CD4-positive, alpha-beta T cell treated with Interleukin-10 for 1 hour (primary cell): ENCODE data around the gene CST9.
"Not testable (repeated sequence)": the region's sequence is repeated elsewhere in the genome, so short reads cannot be mapped to it uniquely, and the experiment has no call there.

Experiments used
- DNase-seq: peaks from one replicate; pipeline ENCODE4 v3.0.0-alpha.2; 2020

CST9 gene

DNA sequence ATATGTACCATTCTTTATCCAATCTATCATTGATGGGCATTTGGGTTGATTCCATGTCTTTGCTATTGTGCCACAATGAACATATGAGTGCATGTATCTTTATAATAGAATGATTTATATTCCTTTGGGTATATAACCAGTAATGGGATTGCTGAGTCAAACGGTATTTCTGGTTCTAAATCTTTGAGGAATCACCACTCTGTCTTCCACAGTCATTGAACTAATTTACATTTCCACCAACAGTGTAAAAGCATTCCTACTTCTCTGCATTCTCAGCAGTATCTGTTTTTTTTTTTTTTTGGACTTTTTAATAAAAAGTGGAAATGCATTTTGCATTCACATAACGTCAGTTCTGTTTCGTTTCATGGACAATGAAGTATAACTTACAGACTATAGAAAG is 16.7 kb upstream of the CST9 start:
- not testable (repeated sequence) for DNase-seq

DNA sequence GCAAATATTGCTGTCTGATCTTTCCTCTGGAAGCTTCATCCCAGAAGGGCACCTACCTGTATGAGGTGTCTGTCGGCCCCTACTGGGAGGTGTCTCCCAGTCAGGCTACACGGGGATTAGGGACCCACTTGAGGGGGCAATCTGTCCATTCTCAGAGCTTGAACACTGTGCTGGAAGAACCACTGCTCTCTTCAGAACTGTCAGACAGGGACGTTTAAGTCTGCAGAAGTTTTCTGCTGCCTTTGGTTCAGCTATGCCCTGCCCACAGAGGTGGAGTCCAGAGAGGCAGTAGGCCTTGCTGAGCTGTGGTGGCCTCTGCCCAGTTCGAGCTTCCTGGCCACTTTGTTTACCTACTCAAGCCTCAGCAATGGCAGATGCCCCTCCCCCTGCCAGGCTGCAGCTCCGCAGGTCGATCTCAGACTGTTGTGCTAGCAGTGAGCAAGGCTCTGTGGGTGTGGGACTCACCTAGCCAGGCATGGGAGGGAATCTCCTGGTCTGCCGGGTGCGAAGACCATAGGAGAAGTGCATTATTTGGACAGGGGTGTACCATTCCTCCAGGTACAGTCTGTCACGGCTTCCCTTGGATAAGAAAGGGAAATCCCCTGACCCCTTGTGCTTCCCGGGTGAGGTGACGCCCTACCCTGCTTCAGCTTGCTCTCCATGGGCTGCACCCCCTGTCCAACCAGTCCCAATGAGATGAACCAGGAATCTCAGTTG is 15.1 kb upstream of the CST9 start:
- not testable (repeated sequence) for DNase-seq

DNA sequence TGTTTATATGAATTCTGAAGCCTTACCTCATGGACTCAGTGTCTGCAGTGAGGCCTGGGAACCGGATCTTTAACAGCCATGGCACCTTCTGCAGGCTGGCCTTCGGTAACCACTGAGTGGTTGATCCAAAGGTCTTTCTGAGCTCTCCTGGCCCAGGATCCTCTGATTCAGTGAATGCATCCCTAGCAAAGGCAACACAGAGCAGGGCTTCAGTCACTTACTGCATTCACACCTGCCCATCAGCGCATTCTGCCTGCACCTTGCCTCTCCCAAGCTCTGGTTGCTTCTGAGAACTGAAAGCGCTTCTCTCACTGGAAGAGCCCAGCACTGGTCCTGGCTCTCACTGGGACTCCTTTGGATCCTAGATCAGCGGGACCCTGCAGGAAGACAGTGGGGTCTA is 8.4 kb upstream of the CST9 start:
- no peak for DNase-seq

DNA sequence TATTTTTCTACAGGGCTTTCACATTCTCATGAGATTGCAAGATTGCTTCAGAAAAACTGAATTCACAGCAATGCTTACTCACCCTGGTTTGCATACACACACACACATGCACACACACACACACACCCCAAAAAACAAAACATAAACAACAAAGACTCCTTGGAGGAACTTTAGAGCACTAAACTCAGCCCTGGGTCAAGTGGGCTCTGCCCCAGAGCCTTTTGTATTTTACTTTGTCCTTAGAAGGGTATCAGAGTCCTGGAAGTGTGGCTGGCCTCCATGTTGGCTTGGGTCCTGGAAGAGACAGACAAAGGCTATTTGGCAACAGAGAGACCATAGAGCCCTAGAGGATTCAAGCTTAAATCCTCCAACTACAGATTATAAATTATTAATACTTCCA is 8.0 kb upstream of the CST9 start:
- DNase-seq, result no peak

DNA sequence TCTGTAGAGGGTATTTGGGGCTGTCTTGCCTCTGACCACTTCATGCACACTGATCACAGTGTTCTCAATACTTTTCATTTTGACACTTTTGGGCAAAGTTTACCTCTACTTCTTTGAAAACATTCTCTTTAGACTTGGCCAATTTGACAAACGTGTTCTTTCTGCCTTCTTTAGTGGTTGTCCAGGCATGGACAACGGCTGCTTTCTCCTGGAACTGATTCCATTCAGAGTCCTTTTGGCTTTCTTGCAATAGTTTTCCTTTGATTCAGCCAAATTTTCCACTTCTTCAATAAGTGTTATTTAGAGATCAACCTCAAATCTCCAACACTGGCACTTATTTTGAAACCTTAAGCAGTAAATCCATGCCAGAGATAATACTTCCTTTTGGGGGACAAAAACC is 6.7 kb upstream of the CST9 start:
- DNase-seq, result no peak

DNA sequence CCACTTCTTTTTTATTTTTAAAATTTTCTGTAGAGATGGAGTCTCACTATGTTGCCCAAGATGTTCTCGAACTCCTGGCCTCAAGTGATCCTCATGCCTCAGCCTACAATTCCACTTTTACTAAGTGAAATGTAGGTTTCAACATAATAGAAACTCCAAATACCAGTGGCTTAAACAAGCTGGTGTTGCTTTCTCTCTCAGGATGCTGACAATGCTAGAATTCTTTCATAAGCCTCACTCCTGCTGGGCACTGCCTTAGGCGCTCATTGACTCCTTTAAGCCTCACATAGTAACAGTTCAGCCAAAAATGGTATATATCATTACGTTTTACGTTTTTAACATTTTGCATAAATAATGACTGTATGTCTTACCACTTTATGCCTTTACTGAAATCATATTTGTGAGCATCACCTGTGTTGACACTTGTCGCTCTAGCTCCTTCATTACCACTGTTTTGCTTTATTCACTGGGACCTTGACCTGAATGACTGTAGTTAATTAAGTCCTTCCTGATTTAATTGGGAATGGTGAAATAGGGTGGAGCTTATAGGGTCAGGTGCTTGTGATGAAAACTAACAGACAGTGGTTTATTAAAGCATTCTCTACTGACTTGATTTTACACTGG is 3.9 kb upstream of the CST9 start:
- no peak for DNase-seq

DNA sequence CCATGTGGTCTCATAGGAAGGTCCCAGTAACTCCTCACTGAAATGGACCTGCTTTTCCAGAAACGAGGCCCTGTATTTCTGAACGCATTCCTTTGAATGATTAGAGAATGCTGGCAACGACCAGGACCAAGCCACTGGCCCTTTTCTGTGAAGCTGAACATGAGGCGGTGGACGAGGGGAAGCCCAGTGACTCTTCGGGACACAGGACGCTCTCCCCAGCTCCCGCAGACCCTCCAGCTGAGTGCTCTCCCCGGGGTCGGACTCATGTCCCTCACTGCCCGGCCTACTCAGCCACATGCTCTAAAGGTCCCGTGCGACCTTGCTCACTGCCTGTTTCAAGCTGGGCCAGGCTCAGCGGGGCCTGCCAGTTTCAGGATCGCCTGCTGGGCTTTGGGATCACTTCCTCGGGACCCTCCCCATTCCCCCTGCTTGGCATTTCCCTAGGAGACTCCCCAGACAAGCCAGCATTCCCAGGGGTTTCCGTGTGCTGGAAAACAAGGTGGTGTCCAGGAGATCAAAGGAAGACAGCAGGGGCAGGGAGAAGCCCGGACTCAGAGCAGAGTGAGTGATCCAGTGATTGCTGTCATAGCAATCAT is 2.6 kb upstream of the CST9 start:
- no peak for DNase-seq

DNA sequence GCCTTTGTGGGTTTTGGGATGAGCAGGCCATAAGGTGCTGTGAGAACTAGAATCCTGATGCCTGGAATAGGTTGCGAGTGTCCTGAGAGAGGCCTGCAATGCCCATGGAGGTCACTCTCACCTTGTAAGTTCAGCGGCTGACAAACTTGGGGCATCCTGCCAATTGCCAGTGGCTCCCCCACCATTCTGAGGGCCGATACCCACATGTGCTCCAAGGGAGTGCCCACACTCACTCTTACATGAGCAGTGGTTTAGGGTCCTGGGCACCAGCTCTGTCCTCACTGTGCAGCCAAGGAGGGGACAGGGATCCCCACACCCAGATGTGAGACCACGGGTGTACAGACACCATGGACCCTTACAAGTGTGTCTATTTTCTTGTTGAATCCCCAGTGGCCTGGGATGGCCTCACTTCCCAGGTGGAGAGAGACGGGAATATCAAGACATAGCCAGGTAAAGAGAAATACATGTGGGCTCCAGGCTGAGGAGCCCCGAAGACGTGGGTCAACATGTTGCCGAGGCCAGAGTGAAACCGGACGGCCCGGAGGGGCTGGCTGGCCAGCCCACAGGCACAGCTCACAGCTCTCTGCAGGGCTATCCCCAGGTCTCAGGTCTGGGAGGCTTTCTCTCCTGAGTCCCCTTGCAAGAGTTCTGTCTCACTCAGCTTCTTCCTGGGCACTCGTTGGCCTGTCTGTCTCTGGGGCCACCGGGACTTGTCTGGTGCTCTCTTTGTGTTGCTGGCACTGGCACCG is 2.0 kb upstream of the CST9 start:
- no peak for DNase-seq

DNA sequence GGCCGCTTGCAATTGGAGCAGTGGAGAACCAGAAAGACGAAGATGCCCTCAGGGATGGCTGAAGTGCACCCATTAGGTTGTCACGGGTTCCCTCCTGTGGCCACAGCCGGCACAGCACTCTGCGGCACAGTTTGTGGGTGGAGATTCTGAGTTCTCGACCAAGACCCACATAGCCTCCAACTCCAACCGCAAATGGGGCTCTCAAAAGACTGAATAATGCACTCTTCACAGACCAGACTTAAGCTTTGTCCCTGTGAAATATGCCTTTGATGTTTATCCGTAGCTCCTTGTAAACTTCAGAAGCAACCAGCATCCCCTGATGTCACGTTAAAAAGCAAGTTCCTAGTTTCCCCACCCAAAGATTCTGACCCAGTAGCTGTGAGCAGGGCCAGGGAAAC is 934 bp upstream of the CST9 start:
- DNase-seq, result peak; percentile 70

DNA sequence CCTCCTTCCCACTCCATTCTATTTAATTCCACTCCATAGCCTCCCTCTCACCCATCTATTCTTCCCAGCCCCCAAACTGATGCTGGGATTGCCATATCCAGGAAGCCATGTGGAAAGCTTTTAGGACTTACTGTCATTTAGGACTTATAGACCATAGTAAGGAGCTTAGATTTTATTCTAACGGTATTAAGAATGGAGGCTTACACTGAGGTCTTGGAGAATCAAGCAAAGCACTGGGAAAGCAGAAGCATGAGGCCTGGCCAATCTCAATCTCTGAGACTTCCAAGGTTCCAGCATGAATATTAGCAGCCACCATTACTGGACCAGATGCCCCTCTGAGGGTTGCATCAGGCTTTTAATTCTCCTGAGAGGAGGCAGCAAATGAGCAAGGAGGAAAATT is 1.4 kb downstream of the CST9 start:
- DNase-seq, result no peak

DNA sequence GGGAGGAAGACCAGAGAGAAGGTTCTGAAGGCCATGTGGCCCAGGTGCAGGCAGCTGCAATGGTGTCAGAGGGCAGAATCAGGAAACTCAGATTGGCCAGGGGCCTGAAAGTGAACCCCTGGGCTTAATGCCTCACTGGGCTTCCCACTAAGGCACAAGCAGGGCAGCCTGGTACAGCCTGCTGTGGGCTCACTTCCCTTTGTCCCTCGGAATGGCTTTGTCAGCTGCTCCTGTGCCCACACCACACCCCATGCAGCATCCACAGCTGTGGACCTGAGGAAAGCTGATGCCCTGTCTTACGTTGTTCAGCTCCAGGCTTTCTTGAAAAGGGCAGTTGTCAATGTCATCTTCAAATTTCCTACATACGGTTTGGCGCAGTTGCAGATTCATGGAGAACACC is 2.4 kb downstream of the CST9 start:
- DNase-seq, result no peak

DNA sequence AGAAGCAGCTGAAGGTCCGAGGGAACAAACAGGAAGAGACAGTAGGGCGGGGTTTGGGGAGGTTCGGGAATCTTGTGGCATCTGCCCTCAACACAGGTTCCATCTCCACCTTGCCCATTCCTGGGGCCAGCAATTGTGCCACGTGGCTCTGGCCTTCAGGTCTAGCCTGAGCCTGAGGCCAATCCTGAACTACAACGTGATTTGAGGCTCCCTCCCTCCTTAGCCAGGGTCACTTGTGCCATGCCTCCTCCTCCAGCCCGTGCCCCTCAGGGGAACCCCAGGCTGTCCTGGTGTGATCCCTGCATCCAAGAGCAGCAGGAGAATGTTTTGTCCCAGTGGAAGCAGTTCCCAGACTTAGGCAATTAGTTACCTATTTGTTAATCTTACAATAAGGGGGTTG is 3.0 kb downstream of the CST9 start:
- no peak for DNase-seq

DNA sequence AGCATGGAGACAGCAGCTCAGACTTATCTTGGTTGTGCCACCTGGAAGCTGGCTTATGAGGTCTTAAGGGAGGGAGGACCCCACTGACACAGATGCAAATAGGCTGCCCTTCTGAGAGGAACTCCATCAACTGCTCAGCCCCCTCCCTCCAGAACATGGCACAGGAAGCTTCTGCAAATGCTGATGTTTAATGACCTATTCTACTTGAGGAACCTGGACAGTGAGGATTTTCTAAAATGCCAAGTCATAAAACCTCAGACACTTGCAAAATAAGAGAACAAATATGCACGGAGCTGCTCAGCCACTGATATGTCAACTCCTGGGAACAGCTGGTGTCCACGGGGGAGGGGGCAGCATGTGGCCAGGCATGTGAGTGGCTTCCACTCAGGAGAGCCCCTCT is 3.5 kb downstream of the CST9 start:
- DNase-seq, result no peak

DNA sequence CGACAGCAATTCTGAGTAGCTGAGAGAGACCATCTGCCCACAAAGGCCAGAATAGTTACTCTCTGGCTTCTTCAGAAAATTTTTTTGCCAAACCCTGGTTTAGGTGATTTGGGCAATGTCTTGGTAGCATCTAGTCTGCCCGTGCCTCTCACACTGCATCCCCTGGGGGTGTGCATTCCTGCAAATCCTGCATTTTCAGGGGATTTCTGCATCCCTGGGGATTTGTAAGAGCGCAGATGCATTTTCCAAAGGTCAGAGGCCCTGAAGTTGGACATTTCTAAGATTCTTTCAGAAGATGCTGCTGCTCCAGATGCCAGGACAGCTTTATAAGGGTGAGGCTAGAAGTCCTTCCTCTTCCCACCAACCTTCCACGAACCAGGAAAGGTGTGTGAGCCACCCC is 4.0 kb downstream of the CST9 start:
- DNase-seq, result no peak

DNA sequence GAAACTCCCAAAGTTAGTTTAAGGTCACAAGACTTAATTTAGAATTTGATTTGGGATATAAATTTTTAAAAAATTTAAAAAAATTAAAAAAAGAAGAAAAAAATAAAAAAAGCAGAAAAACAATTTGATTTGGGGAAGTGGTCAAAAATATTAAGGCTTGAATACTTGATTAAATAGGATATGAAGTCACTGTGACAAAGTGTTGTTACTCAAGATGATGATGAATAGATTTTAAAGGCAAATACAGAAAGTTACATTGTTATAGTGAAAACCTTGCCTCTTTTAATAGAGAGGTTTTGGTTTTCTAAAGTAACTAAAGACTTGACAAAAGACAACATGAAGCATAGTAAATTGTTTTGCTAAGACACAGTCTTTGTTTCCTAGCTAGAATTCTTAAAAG is 7.2 kb downstream of the CST9 start:
- DNase-seq, result no peak

DNA sequence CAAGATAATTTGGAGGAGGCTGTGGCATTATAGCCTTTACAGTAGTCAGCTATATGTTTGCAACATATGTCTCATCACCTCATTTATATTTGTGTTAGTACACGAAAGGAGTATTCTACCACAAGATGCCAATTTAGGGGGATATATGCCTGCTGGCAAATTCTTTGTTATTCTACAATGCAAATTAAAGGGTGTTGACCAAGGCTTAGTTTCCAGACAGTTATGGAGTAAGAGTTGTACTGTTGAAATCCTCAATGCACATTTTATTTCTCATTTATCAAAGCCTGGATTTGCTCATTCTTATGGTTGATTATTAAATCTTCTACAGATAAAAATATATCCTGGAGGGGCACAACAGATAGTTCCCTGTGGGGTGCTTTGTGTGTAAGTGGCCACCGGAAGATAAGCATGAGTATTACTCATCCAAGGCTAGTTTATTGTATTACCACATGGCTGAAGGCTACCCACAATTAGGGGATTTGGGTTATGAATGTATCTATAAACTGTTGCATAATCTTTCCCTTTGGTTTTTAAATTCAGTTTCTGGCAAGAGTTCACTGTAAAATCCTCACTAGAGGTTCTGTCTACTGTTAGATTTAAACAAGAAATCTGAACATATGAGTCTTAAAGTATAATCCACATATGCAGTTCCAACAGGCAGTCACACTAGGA is 9.0 kb downstream of the CST9 start:
- DNase-seq, result no peak

DNA sequence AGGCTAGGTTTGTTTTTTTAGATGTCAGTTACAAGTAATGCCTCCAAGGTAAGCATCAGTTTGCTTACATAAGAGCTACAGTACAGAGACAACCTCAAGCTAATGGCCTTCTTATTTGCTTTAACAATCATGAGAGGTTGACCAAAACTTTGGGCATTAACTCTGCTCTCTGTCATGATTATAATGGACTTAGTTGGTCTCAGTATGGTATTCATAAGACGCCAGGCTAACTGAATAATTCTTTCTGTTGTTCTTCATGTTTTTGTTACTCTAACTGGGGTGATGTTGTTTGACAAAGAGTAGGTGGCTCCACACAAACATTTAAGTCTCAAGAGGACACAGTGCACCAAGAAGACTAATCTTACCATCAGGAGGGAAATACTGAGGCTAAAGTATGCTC is 9.8 kb downstream of the CST9 start:
- DNase-seq, result no peak

DNA sequence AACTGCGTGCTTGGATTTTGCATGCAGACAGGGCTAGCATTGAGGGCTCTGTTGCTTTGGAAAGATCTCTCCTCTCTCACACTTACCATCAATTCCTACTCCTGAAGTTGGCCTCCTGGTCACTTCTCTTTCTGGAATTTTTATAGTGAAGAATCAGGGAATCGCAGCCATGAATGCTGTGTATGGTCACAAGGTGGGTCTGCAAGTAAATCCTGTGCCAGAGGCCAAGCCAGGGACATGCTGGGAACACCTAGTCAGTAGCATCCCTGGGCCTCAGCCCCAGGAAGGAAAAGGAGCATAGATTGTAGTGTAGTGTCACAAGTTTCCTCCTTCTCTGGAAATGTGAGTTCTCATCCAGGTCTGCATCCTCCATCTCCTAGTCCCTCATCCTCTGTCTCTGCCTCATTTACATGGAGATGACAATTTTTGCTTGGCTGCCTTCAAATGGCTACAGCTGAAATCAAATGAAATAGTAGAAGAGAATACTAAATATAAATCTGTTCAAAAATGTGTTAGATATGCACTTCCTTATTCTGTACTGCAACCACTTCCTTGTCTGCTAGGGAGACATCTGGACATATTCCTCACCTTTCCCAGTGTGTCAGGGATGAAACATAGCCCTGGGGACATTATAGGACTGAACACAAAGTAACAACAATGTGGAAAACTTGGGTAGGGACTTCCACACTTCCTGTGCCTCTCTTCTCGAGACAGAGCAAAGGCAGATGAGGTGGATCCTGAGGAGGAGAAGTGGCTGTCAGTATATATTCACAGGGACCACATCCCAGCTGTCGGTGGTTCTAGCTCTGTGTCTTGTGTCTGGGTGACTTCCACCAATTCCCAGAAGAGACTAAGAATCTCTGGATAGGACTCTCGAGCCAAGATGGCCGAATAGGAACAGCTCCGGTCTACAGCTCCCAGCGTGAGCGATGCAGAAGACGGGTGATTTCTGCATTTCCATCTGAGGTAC is 17.0 kb downstream of the CST9 start:
- DNase-seq, result no peak

DNA sequence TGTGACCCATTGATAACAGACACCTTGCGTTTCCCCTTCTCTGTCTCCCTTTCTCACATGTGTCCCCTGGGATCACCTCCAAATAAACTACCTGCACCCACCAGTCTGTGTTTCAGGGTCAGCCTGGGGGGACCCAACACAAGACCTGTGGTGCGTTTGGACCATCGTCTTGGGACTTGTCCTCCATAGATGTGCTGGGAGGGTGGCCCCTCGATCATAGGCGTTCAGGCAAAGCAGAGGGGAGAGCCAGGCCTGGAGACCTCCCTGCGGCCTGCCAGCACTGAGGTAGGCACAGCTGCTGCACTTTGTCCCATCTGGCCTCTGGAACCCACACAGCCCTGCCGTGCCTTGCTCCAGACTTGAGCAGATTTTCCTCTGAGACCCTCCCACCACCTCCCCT is 18.1 kb downstream of the CST9 start:
- no peak for DNase-seq

DNA sequence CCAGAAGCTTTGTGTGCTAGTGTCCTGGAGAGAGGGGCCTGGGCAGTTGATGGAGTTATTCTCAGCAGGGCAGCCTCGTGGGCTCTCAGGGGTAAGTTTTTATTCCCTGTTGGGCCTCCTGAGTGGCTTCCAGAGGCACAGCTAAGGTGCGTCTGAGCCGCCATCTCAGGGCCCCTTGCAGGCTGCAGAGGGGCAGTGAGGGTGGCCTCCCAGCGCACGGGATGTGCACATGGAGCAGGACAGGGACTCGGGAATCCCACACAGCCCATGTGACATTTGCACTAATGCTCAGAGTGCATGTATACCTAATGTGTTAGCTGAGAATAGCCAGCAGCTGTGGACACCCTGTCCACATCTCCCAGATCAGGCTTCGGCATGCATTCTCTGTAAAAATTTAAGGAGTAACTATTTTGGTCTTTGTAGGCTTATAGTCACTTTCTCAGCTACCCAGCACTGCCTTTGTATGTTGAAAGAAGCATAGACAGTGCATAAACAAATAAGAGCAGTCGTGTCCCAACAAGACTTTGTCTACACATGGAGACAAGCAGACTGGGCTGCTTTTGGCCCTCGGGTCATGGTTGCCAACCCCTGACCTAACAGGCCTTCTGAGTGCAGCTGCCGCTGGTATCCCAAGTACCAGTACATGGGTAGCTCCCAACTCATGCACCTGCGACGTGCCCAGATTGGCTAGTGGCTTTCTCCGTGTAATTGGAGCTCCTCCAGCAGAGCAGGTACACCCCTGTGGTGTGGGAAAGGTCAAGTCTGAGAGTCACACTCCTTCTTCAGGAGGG is 18.8 kb downstream of the CST9 start:
- no peak for DNase-seq
